Measurements from ENCODE around the gene RAB24.

- no peak for TF ChIP-seq CTCF (IDR thresholded peaks at IDR 0.05; ENCODE audit: low read depth, low read length, missing input control)
- TF ChIP-seq REST (IDR thresholded peaks at IDR 0.05), result no peak
- TF ChIP-seq FOXA1 (IDR thresholded peaks at IDR 0.05), result no peak
- no peak for TF ChIP-seq ATF3 (IDR thresholded peaks at IDR 0.05)
- no peak for TF ChIP-seq JUND (IDR thresholded peaks at IDR 0.05)
- TF ChIP-seq TAF1 (conservative IDR thresholded peaks at IDR 0.05), result no peak
- TF ChIP-seq RAD21 (IDR thresholded peaks at IDR 0.05), result no peak
- no peak for TF ChIP-seq EGR1 (IDR thresholded peaks at IDR 0.05; ENCODE audit: low read depth in 2 of 2)
- no peak for TF ChIP-seq ZBTB33 (IDR thresholded peaks at IDR 0.05)
- no peak for TF ChIP-seq HNF4A (conservative IDR thresholded peaks at IDR 0.05)
- no peak for TF ChIP-seq NR2F2 (IDR thresholded peaks at IDR 0.05)
- no peak for TF ChIP-seq RXRA (IDR thresholded peaks at IDR 0.05)
- TF ChIP-seq MAX (IDR thresholded peaks at IDR 0.05), result no peak
- no peak for TF ChIP-seq YY1 (IDR thresholded peaks at IDR 0.05)
These were observed 10.2 kb upstream of the RAB24 start for GRCh38 chr5:177313561-177314259.
